GM23338 (cell line): ENCODE data around the gene BCL2. TPM values are rescaled to one million over a fixed set of nuclear protein-coding genes. Genes with fewer than 3 reads are reported as not detected.

ENCODE experiments used
- ATAC-seq: fragments of 200-7000 bp; cut with Tn5 transposase; 3 replicates; pipeline ENCODE4 v1.9.1; 2020
- DNase-seq: peaks from one replicate; pipeline ENCODE4 v3.0.0-alpha.2; 2015; ENCODE audit warnings: low spot score
- H2AFZ ChIP-seq: fragments of 200-600 bp; sonication (generic); 2 replicates; pipeline ENCODE4 v1.8.0; 2016; ENCODE audit warnings: antibody characterized with exemption, mild to moderate bottlenecking, moderate library complexity
- H3F3A ChIP-seq: fragments of 200-600 bp; sonication (generic); replicated peaks from 2 replicates; pipeline ENCODE4 v1.8.0; 2017; ENCODE audit warnings: antibody characterized with exemption, mixed run types, low read depth
- H3K27ac ChIP-seq: fragments of 200-600 bp; sonication (generic); 2 replicates; pipeline ENCODE4 v1.6.1; 2016; ENCODE audit warnings: low read depth
- H3K27me3 ChIP-seq: fragments of 200-600 bp; sonication (generic); 2 replicates; pipeline ENCODE4 v1.8.0; 2016; ENCODE audit warnings: mild to moderate bottlenecking, mixed run types, moderate library complexity; ENCODE audit not compliant: insufficient read depth
- H3K36me3 ChIP-seq: fragments of 200-600 bp; sonication (generic); 2 replicates; pipeline ENCODE4 v1.8.0; 2016; ENCODE audit warnings: mild to moderate bottlenecking; ENCODE audit not compliant: insufficient read depth
- H3K4me1 ChIP-seq: fragments of 200-600 bp; sonication (generic); 2 replicates; pipeline ENCODE4 v1.8.0; 2016; ENCODE audit warnings: mild to moderate bottlenecking, moderate library complexity; ENCODE audit not compliant: insufficient read depth
- H3K4me2 ChIP-seq: fragments of 200-600 bp; sonication (generic); 2 replicates; pipeline ENCODE4 v1.7.1; 2017; ENCODE audit warnings: mixed run types
- H3K4me3 ChIP-seq: fragments of 200-600 bp; sonication (generic); 2 replicates; pipeline ENCODE4 v1.6.1; 2016; ENCODE audit warnings: mixed run types
- H3K79me2 ChIP-seq: fragments of 200-600 bp; sonication (generic); replicated peaks from 2 replicates; pipeline ENCODE4 v1.8.0; 2017; ENCODE audit warnings: mild to moderate bottlenecking; ENCODE audit not compliant: insufficient read depth
- H3K9me2 ChIP-seq: fragments of 200-600 bp; sonication (generic); 2 replicates; pipeline ENCODE4 v1.8.0; 2017; ENCODE audit not compliant: insufficient read depth
- H4K20me1 ChIP-seq: fragments of 200-600 bp; sonication (generic); replicated peaks from 2 replicates; pipeline ENCODE4 v1.8.0; 2017; ENCODE audit warnings: mild to moderate bottlenecking; ENCODE audit not compliant: insufficient read depth
- H3K27ac Mint-ChIP-seq: 2 replicates; pipeline ENCODE4 v1.8.0; 2020; ENCODE audit warnings: inconsistent platforms, mild to moderate bottlenecking, moderate library complexity, mixed read lengths
- H3K27me3 Mint-ChIP-seq: 3 replicates; pipeline ENCODE4 v1.8.0; 2022; ENCODE audit warnings: low read depth, mild to moderate bottlenecking, moderate library complexity, mixed read lengths, inconsistent platforms; ENCODE audit not compliant: insufficient read depth, poor library complexity
- H3K36me3 Mint-ChIP-seq: 3 replicates; pipeline ENCODE4 v1.8.0; 2021; ENCODE audit warnings: low read depth, mild to moderate bottlenecking, inconsistent platforms, moderate library complexity, mixed read lengths
- H3K4me1 Mint-ChIP-seq: 3 replicates; pipeline ENCODE4 v1.8.0; 2020; ENCODE audit warnings: mild to moderate bottlenecking, inconsistent platforms, mixed read lengths
- H3K4me3 Mint-ChIP-seq: 3 replicates; pipeline ENCODE4 v1.8.0; 2021; ENCODE audit warnings: moderate library complexity, mild to moderate bottlenecking, inconsistent platforms, mixed read lengths
- H3K9me3 Mint-ChIP-seq: 3 replicates; pipeline ENCODE4 v1.8.0; 2020; ENCODE audit warnings: moderate library complexity, mild to moderate bottlenecking, inconsistent platforms, mixed read lengths
- CREB1 ChIP-seq: fragments of 250-450 bp; sonication (Bioruptor Pico); IDR thresholded peaks from 2 replicates; pipeline ENCODE4 v1.5.0; 2020; ENCODE audit warnings: low read depth, mild to moderate bottlenecking, moderate library complexity
- ETS1 ChIP-seq: IDR thresholded peaks from 2 replicates; pipeline ENCODE4 v1.6.1; 2016; ENCODE audit warnings: antibody characterized with exemption
- POLR2AphosphoS5 ChIP-seq: IDR thresholded peaks from 2 replicates; pipeline ENCODE4 v1.6.1; 2016; ENCODE audit warnings: antibody characterized with exemption, low read depth
- STAT1 ChIP-seq: IDR thresholded peaks from one replicate; pipeline ENCODE4 v1.6.1; 2016; ENCODE audit warnings: antibody characterized with exemption; ENCODE audit not compliant: unreplicated experiment
- ZNF114 ChIP-seq: fragments of 250-450 bp; sonication (Bioruptor Pico); IDR thresholded peaks from 2 replicates; pipeline ENCODE4 v1.5.0; 2020; ENCODE audit warnings: mild to moderate bottlenecking, moderate library complexity
- ZNF331 ChIP-seq: fragments of 250-450 bp; sonication (Bioruptor Pico); IDR thresholded peaks from 2 replicates; pipeline ENCODE4 v1.5.0; 2020; ENCODE audit warnings: low read depth, mild to moderate bottlenecking, moderate library complexity
- ZNF462 ChIP-seq: fragments of 250-450 bp; sonication (Bioruptor Pico); IDR thresholded peaks from 2 replicates; pipeline ENCODE4 v1.5.0; 2020; ENCODE audit warnings: mild to moderate bottlenecking, moderate library complexity
- polyA plus RNA-seq: library from polyadenylated mRNA; unstranded; fragments of >200 nt; fragmentation: Nextera tagmentation; extraction: Ambion mirVana; gene quantifications from 2 replicates; pipeline ENCODE4 v1.2.1, GENCODE V29; 2016
- total RNA-seq: library from RNA; depleted of rRNA; stranded (reverse); fragments of >200 nt; shearing (Covaris generic); gene quantifications from 2 replicates; pipeline ENCODE4 v1.2.3, GENCODE V29; 2014

BCL2 gene
- total and polyA plus RNA-seq, 2 experiments from 2014 or later: 1.2 to 4.0 TPM

- TF ChIP-seq ZNF462 (CRISPR knock-in tag) (no peak), POLR2AphosphoS5 (no peak), CREB1 (CRISPR knock-in tag) (no peak), ETS1 (no peak), STAT1 (no peak), ZNF114 (CRISPR knock-in tag) (no peak), ZNF331 (CRISPR knock-in tag) (no peak)
These were observed 5.3 kb downstream of the BCL2 start (continued) for GRCh38 chr18:63314062-63314790.

GRCh38 chr18:63313396-63313917 lies 6.1 kb downstream of the BCL2 start:
- no peaks in the 10 kb centered on the region for H3K9me2 ChIP-seq
- Mint-ChIP-seq H3K27ac (no peak overlapping the region), H3K4me1 (peaks cover 4% of the 10 kb centered on the region; the same call in 2 of the 3 replicates), H3K4me3 (no peak overlapping the region), H3K9me3 (no peaks in the 10 kb centered on the region), H3K27me3 (peaks cover 9% of the 10 kb centered on the region), H3K36me3 (no peaks in the 10 kb centered on the region)
- DNase-seq: no peak
- H3K4me2 ChIP-seq: no peak overlapping the region
- ATAC-seq: no peak
- H3K4me1 ChIP-seq: peaks cover 10% of the 10 kb centered on the region; the same call in 1 of the 2 replicates
- H3F3A ChIP-seq: no peaks in the 10 kb centered on the region
- no peak overlapping the region for H2AFZ ChIP-seq
- no peaks in the 10 kb centered on the region for H3K36me3 ChIP-seq
- H3K79me2 ChIP-seq: no peaks in the 10 kb centered on the region
- no peak overlapping the region for H3K4me3 ChIP-seq
- peaks cover 20% of the 10 kb centered on the region for H3K27me3 ChIP-seq
- no peak overlapping the region for H3K27ac ChIP-seq
- H4K20me1 ChIP-seq: no peaks in the 10 kb centered on the region
- TF ChIP-seq CREB1 (CRISPR knock-in tag): no peak
- no peak for TF ChIP-seq ZNF462 (CRISPR knock-in tag)
- no peak for TF ChIP-seq STAT1
